ENCODE results near the gene RAE1. TPM values are rescaled to one million over a fixed set of nuclear protein-coding genes. Genes with fewer than 3 reads are reported as not detected.

The RAE1 gene
- total RNA-seq, 1 experiment from 2014 or later: 53.1 TPM

GRCh38 chr20:57380081-57380750 lies 29.2 kb downstream of the RAE1 start:
- no peak overlapping the region for H3K27ac ChIP-seq (ENCODE audit: insufficient read length, low read depth, low read length)
- H3K36me3 Mint-ChIP-seq (ENCODE audit: insufficient read depth in 1 of 3, low read depth in 3 of 3): peaks cover 20 to 47% (median 38%) of the 10 kb centered on the region in 3 experiments

More at GRCh38 chr20:57380081-57380750, 29.2 kb downstream of the RAE1 start:
- Histone ChIP-seq H2AFZ (ENCODE audit: low read length) (no peak overlapping the region), H2BK15ac (ENCODE audit: low read depth, low read length) (no peak overlapping the region), H2BK20ac (ENCODE audit: low read depth, low read length, poor library complexity, severe bottlenecking) (no peak overlapping the region), H2BK120ac (ENCODE audit: low read depth, low read length, poor library complexity, severe bottlenecking) (no peak overlapping the region), H2BK5ac (ENCODE audit: insufficient read length, low read length) (no peak overlapping the region), H4K8ac (replicated peaks; ENCODE audit: insufficient read length, low read depth, low read length) (no peak overlapping the region), H4K91ac (ENCODE audit: insufficient read length, low read depth, low read length) (no peak overlapping the region), H3K23me2 (ENCODE audit: insufficient read length, low read depth, low read length, poor library complexity, severe bottlenecking) (no peaks in the 10 kb centered on the region), H2BK12ac (ENCODE audit: insufficient read length, low read depth, low read length) (no peak overlapping the region), H3K9ac (ENCODE audit: extremely low read depth, insufficient read length, low read length) (no peak overlapping the region), H3K18ac (ENCODE audit: insufficient read length, low read depth, low read length) (no peak overlapping the region), H3K79me1 (ENCODE audit: insufficient read depth, low read depth, low read length, poor library complexity, severe bottlenecking) (no peaks in the 10 kb centered on the region), H3K4me1 (ENCODE audit: insufficient read depth, low read length) (no peaks in the 10 kb centered on the region), H3K4me2 (ENCODE audit: insufficient read depth, insufficient read length, low read length) (no peak overlapping the region), H2AK5ac (ENCODE audit: insufficient read length, low read length) (no peak overlapping the region), H3K14ac (ENCODE audit: insufficient read depth, low read length) (no peak overlapping the region), H3K23ac (ENCODE audit: insufficient read length, low read depth, low read length) (no peak overlapping the region), H3K4ac (ENCODE audit: low read depth, low read length) (no peak overlapping the region), H4K20me1 (ENCODE audit: control insufficient read depth, insufficient read depth, insufficient read length) (no peaks in the 10 kb centered on the region), H3T11ph (ENCODE audit: low read length) (no peak overlapping the region), H3K27me3 (ENCODE audit: insufficient read depth, low read length) (no peaks in the 10 kb centered on the region), H3K56ac (ENCODE audit: insufficient read length, low read depth, low read length) (no peak overlapping the region), H4K5ac (ENCODE audit: insufficient read length, low read depth, low read length) (no peak overlapping the region), H3K9me3 (ENCODE audit: control insufficient read depth, low read depth, low read length) (no peaks in the 10 kb centered on the region), H3K79me2 (ENCODE audit: insufficient read depth, low read length) (no peaks in the 10 kb centered on the region)
- Mint-ChIP-seq H3K4me3 (no peak overlapping the region; a peak in 1 of 5 replicates), H3K4me1 (peaks cover 2 to 10% of the 10 kb centered on the region in 2 experiments), H3K9me3 (no peaks in the 10 kb centered on the region), H3K27me3 (ENCODE audit: low read depth) (no peaks in the 10 kb centered on the region), H3K27ac (no peak overlapping the region; a peak in 1 of 7 replicates)
- TF ChIP-seq, protein P1, sequence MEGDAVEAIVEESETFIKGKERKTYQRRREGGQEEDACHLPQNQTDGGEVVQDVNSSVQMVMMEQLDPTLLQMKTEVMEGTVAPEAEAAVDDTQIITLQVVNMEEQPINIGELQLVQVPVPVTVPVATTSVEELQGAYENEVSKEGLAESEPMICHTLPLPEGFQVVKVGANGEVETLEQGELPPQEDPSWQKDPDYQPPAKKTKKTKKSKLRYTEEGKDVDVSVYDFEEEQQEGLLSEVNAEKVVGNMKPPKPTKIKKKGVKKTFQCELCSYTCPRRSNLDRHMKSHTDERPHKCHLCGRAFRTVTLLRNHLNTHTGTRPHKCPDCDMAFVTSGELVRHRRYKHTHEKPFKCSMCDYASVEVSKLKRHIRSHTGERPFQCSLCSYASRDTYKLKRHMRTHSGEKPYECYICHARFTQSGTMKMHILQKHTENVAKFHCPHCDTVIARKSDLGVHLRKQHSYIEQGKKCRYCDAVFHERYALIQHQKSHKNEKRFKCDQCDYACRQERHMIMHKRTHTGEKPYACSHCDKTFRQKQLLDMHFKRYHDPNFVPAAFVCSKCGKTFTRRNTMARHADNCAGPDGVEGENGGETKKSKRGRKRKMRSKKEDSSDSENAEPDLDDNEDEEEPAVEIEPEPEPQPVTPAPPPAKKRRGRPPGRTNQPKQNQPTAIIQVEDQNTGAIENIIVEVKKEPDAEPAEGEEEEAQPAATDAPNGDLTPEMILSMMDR (conservative IDR thresholded peaks at IDR 0.05): no peak
- DNase-seq: no peak
- WGBS (ENCODE audit: extremely low coverage, insufficient read length, low lambda C conversion rate): no CpG with 5 or more reads among the region's 10 CpGs
